Activated T-cell treated with anti-CD3 and anti-CD28 coated beads, Interleukin-2, amount 50 U/mL, for 4 hours (primary cell): ENCODE measurements around the gene RGS17. TPM values are rescaled to one million over a fixed set of nuclear protein-coding genes. Genes with fewer than 3 reads are reported as not detected.
"Not testable (repeated sequence)": the region's sequence is repeated elsewhere in the genome, so short reads cannot be mapped to it uniquely, and the experiment has no call there.

Experiments
- ATAC-seq, 2 donors: fragments of 200-7000 bp; cut with Tn5 transposase; one replicate each; pipeline ENCODE4 v1.10.0; 2021
- DNase-seq: peaks from one replicate; pipeline ENCODE4 v3.0.0-alpha.2; 2020
- H3K27me3 Mint-ChIP-seq: one replicate; pipeline ENCODE4 v1.8.0; 2021; ENCODE audit warnings: low read depth, mixed read lengths
- H3K36me3 Mint-ChIP-seq: one replicate; pipeline ENCODE4 v1.8.0; 2022; ENCODE audit warnings: mixed read lengths; ENCODE audit not compliant: insufficient read depth
- H3K4me1 Mint-ChIP-seq: one replicate; pipeline ENCODE4 v1.8.0; 2021; ENCODE audit warnings: low read depth, mixed read lengths
- H3K4me3 Mint-ChIP-seq: one replicate; pipeline ENCODE4 v1.8.0; 2021; ENCODE audit warnings: mild to moderate bottlenecking, moderate library complexity, mixed read lengths
- H3K9me3 Mint-ChIP-seq: one replicate; pipeline ENCODE4 v1.8.0; 2021; ENCODE audit warnings: mixed read lengths
- total RNA-seq, 3 donors: library from RNA; stranded (reverse); gene quantifications; one replicate each; pipeline ENCODE4 v1.2.1, GENCODE V29; 2021

Gene RGS17
- total RNA-seq, 3 donors from 2014 or later: not detected

- H3K4me1 Mint-ChIP-seq, DNase-seq, ATAC-seq, H3K4me3 Mint-ChIP-seq: not testable (repeated sequence)
- Mint-ChIP-seq H3K9me3 (peaks cover 40% of the 10 kb centered on the region), H3K27me3 (peaks cover 15% of the 10 kb centered on the region), H3K36me3 (peaks cover 23% of the 10 kb centered on the region)
Measured at GRCh38 chr6:152966168-152966894, 164.8 kb downstream of the RGS17 start.

GRCh38 chr6:152959333-152959732 is 171.7 kb downstream of the RGS17 start:
- H3K27me3 Mint-ChIP-seq: peaks cover 32% of the 10 kb centered on the region
- ATAC-seq: no peak
- H3K9me3 Mint-ChIP-seq: peaks cover 4% of the 10 kb centered on the region
- no peaks in the 10 kb centered on the region for H3K4me1 Mint-ChIP-seq
- H3K36me3 Mint-ChIP-seq: no peaks in the 10 kb centered on the region
- no peak overlapping the region for H3K4me3 Mint-ChIP-seq
- no peak for DNase-seq

- Mint-ChIP-seq H3K4me1 (no peaks in the 10 kb centered on the region), H3K36me3 (no peaks in the 10 kb centered on the region), H3K9me3 (no peaks in the 10 kb centered on the region), H3K27me3 (peaks cover 34% of the 10 kb centered on the region), H3K4me3 (no peak overlapping the region)
- no peak for DNase-seq
- ATAC-seq: no peak
Measured at GRCh38 chr6:152957796-152958195, 173.3 kb downstream of the RGS17 start.

Other genes starting within 250 kb of the RGS17 start
- 10 to 100 TPM in 2 of 3 donors, 1 to 10 TPM in 1; 9.7 to 10.6 (median 10.0) TPM for gene FBXO5, start 148.2 kb downstream of the RGS17 start, total RNA-seq
- gene MTRF1L, start 128.6 kb downstream of the RGS17 start, total RNA-seq: 10 to 100 TPM; 20.3 to 23.7 (median 21.6) TPM